ENCODE results near the gene KRT14.
"Not testable (repeated sequence)": the region's sequence is repeated elsewhere in the genome, so short reads cannot be mapped to it uniquely, and the experiment has no call there.

Gene KRT14

DNA sequence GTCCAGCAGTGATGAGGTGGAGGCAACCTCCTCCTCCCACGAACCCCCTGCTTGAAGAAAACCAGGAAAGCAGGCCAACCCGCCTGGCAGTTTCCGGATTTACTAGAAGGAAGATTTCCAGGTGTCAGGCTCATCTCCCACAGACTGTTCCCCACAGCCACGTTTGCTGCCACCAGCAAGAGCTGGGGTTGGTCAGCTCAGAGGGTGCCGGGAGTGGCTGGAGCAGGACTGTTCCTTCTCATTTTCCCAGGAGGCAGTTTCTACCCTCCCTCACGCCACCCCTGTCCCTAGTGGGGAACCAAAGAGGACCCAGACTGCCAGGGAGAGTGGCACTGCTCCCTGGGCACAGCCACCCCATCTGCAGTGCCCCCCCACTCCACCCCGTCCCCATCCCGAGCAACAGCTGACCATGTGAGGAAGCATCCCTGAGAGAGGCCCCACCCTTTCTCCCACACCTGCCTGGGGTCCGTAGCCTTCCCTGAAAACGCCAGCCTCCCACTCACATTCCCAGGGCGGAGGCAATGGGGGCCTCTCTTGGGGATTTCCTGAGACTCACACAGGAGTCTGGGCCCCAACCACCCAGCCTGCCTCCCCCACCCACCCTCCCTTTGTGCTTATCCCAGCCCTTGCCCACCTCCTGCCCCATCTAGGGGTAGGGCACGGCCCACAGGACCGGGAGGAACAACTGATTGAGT lies 31.8 kb upstream of the KRT14 start:
- TF ChIP-seq, protein P1, sequence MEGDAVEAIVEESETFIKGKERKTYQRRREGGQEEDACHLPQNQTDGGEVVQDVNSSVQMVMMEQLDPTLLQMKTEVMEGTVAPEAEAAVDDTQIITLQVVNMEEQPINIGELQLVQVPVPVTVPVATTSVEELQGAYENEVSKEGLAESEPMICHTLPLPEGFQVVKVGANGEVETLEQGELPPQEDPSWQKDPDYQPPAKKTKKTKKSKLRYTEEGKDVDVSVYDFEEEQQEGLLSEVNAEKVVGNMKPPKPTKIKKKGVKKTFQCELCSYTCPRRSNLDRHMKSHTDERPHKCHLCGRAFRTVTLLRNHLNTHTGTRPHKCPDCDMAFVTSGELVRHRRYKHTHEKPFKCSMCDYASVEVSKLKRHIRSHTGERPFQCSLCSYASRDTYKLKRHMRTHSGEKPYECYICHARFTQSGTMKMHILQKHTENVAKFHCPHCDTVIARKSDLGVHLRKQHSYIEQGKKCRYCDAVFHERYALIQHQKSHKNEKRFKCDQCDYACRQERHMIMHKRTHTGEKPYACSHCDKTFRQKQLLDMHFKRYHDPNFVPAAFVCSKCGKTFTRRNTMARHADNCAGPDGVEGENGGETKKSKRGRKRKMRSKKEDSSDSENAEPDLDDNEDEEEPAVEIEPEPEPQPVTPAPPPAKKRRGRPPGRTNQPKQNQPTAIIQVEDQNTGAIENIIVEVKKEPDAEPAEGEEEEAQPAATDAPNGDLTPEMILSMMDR (conservative IDR thresholded peaks at IDR 0.05), result no peak
- H3K27ac ChIP-seq, result no peak overlapping the region

DNA sequence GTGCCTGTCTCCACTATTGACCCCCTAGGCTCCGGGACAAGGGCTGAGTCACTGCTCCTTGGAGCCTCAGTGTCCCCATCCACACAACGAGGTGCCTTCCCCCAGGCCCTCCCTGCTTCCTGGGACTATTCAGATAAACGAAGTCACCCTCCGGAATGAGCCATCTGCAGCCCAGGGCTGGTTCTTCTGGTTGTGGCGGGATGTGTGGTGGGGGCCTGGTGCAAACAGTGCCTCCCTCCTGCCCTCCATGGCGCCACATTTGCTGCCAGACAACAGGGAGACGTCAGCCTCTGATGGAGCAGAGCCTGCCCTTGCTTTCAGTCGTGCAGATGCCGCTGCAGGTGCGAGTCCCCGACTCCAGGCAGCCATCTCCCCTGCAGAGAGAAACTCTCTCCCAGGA lies 31.0 kb upstream of the KRT14 start:
- no peak overlapping the region for H3K27ac ChIP-seq
- TF ChIP-seq, protein P1 (conservative IDR thresholded peaks at IDR 0.05), result no peak

DNA sequence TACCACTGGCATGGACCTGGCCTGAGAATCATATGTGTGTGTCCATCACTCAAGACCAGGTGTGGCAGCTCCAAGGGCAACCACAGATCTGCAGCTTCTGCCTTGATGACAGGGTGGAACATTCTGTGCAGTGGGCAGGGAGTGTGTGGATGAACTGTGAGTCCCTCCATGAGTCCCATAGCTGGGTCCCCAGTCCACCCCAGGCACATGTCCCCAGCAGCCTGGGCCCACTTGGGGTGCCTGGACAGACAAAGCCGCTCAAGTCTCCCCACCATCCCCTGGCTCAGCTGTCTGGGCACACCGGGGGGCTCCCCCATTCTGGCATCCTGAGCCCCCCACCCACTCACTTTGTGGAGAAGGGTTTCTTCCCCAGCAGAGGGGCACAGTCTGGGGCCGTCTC lies 30.4 kb upstream of the KRT14 start:
- TF ChIP-seq, protein P1 (conservative IDR thresholded peaks at IDR 0.05), result no peak

DNA sequence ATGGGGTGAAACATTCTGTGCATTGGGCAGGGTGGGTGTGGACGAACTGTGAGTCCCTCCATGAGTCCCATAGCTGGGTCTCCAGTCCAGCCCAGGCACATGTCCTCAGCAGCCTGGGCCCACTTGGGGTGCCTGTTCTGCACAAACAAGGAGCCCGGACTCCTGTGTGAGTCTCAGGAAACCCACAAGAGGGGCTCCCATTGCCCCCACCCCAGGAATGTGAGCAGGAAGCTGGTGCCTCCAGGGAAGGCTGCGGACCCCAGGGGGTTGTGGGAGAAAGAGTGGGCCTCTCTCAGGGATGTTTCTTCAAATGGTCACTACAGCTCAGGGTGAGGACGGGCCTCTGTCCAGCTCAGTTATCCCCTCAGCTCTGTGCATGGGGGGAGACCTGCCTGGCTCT lies 29.8 kb upstream of the KRT14 start:
- not testable (repeated sequence) for H3K27ac ChIP-seq

More for the DNA sequence above, 30.4 kb upstream of the KRT14 start:
- no peak overlapping the region for H3K27ac ChIP-seq

DNA sequence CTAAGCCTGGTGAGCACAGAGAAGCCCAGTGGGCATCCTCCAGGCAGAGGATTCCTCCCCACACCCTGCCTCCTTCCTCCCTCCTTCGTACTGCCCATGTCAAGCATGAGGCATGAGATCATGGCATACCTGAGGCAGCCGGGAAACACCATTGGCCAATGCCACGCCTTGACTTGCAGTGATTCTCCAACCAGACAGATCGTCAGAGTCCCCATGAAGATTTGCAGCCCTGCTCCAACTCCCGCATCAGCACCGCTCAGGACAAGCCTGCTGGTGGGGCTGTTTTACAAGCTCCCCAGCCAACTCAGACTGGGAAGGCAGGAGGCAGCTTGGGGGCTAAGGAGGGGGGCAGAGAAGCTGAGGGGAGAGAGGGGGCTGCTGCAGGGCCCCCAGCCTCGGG lies 28.8 kb upstream of the KRT14 start:
- H3K27ac ChIP-seq, result no peak overlapping the region
- TF ChIP-seq, protein P1 (conservative IDR thresholded peaks at IDR 0.05), result no peak

DNA sequence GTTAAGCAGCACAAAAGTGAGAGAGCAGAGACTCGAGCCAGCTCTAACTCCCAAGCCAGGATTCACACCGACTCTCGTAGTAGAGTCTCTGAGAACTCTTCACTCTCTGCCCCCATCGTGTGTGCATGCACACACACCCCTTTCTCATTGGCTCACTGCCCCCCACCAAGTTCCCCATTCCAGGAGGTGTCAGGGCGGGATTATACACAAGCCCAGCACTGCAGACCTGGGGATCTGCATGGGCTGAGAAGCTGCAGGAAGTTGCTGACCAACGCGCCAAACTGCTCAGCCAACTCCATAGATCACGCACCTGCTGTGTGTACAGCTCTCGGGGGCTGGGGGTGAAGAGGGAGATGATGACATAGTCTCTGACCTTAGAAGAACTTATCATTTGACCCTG lies 28.1 kb upstream of the KRT14 start:
- H3K27ac ChIP-seq, result not testable (repeated sequence)

DNA sequence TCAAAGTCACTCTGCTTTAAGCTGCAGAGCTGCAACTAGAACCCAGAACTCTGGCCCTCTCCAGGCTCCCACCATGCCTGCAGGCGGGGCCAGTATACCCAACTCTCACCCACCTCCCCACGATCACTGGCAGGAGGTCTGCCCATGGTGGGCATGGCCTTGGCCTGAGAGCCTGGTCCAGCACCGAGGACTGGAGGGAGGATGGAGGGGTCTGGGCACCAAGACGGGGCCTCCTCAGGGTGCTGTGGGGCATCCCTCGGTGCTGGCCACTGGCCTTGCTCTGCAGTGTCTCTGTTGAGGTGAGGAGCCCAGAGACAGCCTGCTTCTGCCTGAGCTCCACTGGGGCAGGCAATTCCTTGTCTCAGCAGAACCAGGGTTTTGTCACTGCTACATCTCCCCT lies 27.4 kb upstream of the KRT14 start:
- no peak overlapping the region for H3K27ac ChIP-seq
- TF ChIP-seq, protein P1 (conservative IDR thresholded peaks at IDR 0.05), result no peak

DNA sequence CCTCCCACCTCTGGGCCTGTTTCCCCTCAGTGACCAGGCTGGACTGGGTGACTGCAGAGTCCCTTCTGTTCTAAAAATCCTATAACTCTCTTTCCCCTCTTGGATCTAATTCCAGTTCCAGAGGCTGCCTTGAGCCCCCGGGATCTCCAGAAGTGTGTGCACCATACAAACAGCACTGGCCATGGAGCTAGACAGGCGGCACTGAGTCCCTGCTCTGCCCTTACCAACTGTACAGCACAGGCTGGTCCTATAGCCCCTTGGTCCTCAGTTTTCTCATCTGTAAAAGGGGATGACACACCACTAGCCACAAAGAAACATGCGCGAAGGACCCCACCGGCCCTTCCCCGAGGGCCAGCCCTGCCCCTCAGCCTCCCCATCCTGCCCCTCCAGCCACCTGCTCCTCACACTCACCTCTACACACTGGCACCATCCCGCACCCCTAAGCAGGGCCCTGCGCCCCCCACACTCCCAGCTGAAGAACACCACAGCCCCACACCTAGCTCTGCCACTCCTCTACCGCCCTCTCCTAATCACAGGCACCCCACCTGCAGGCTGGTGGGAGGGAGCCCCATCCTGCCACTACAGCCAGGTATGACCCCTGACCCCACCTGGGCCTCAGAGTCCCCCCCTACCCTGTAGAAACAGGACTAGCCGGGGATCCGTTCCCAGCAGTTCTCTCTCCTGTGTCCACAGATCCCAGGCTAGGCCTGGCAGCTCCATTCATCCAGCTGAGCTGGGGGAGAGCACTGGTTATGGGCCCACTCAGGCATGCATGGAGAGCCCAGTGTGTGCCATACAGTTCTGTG lies 26.8 kb upstream of the KRT14 start:
- no peak overlapping the region for H3K27ac ChIP-seq
- TF ChIP-seq, protein P1 (conservative IDR thresholded peaks at IDR 0.05), result no peak

DNA sequence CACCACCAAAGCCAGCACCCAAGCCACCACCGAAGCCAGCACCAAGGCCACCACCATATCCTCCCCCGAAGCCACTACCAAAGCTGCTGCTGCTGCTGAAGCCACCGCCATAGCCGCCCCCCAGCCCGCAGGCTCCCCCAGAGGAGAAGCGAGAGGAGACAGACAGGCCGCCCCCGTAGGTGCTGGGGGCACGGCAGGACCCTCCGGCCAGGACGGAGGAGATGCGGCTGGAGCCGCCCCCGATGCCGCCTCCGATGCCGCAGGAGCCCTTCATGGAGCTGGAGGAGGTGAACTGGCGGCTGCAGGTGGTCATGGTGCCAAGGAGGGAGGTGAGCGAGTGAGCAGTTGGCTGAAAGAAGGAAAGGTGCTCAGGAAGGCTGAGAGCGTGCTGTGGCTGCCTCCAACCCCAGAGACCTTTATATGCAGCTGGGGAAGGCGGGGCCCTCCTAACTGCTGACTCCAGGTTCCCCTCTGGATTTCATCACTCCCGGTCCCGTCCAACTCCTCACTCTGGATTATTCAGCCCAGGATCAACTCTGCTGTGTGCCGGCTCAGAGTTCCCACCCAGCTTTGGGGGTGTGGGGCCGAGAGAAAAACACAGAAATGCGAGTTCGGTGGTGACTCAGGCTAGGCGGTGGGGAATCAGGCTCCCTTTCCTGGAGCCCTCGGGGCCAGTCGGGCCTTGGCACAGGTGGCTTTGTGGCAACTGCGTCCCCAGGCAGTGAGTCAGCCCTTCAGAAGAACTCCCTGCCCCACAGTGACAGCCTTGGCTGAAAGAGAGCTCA lies 25.9 kb upstream of the KRT14 start, which contains the start of gene KRT16:
Gene KRT16, minus strand, starts transcription at position 392 of the 785 bp plus-strand sequence. Its CDS starts 79 bp downstream, at position 313.
- not testable (repeated sequence) for H3K27ac ChIP-seq

Measured in VCaP (cell line).